GM19035 (cell line): ENCODE measurements around the gene DCST1.

Source experiments
- ATAC-seq: cut with Tn5 transposase; IDR thresholded peaks from one replicate; pipeline ENCODE4 v1.9.1; 2021; ENCODE audit not compliant: unreplicated experiment

Gene DCST1

DNA sequence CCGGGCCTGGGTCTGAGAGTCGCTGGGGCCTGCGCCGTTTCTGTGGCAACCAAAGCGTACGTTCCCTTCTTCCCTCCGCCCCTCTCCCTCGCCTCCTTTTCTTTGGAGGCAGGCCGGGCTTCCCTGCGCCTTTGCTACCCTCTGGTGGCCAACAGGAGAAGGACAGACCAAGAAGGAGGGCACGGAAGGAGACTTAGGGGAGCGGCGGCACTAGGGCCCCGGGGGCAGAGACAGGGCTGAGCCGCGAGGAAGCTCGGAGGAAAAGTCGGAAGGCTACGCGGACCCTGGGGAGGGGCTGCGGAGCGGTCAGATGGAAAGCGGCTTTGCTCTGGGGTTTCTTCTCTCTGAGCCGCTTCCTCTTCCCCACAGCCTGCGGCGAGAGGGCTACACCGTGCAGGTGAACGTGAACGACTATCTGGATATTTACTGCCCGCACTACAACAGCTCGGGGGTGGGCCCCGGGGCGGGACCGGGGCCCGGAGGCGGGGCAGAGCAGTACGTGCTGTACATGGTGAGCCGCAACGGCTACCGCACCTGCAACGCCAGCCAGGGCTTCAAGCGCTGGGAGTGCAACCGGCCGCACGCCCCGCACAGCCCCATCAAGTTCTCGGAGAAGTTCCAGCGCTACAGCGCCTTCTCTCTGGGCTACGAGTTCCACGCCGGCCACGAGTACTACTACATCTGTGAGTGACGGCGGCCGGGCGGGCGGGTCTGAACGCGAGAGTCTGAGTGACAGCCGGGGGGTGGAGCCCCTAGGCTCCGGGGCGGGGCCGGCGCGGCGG is 51.3 kb downstream of the DCST1 start:
- peak; percentile 81 for ATAC-seq

DNA sequence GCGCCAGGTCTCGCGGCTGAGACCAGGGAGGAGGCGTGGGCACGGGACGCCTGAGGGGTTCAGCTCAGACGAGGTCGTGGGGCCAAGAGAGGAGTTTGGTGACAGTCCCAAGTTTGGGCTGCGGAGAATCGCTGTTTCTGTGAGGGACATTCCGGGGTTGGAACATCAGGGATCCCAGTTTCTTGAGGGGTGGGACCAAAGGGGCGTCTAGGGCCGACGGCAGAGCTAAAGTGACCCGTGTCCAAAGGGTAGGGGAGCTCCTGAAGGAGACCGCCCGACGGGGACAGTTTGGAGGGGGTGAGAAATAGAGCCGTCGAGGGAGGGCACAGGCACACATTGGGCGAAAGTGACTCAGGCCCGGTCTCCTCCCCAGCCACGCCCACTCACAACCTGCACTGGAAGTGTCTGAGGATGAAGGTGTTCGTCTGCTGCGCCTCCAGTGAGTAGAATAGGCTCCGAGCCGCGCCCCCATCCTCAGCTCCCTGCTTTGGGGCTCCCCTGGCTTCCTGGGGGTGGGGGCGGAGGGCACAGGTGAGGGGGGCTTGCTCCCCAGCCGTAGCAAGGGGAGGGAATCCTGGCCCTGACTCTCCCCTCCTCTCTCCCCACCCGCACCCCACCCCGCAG is 52.0 kb downstream of the DCST1 start:
- no peak for ATAC-seq

DNA sequence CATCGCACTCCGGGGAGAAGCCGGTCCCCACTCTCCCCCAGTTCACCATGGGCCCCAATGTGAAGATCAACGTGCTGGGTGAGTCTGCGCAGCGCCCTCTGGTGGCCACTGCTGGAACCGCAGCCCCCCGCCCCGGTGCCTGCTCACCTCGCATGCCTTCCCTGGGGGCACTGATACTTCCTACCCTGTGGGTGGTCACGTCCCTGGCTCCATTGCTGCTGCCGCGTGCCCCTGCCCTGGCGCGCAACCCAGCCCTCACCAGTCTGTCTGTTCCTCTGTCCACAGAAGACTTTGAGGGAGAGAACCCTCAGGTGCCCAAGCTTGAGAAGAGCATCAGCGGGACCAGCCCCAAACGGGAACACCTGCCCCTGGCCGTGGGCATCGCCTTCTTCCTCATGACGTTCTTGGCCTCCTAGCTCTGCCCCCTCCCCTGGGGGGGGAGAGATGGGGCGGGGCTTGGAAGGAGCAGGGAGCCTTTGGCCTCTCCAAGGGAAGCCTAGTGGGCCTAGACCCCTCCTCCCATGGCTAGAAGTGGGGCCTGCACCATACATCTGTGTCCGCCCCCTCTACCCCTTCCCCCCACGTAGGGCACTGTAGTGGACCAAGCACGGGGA is 52.6 kb downstream of the DCST1 start:
- ATAC-seq: no peak

DNA sequence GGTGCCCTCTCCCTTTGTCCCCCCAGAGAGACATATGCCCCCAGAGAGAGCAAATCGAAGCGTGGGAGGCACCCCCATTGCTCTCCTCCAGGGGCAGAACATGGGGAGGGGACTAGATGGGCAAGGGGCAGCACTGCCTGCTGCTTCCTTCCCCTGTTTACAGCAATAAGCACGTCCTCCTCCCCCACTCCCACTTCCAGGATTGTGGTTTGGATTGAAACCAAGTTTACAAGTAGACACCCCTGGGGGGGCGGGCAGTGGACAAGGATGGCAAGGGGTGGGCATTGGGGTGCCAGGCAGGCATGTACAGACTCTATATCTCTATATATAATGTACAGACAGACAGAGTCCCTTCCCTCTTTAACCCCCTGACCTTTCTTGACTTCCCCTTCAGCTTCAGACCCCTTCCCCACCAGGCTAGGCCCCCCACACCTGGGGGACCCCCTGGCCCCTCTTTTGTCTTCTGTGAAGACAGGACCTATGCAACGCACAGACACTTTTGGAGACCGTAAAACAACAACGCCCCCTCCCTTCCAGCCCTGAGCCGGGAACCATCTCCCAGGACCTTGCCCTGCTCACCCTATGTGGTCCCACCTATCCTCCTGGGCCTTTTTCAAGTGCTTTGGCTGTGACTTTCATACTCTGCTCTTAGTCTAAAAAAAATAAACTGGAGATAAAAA is 53.4 kb downstream of the DCST1 start:
- ATAC-seq: no peak

DNA sequence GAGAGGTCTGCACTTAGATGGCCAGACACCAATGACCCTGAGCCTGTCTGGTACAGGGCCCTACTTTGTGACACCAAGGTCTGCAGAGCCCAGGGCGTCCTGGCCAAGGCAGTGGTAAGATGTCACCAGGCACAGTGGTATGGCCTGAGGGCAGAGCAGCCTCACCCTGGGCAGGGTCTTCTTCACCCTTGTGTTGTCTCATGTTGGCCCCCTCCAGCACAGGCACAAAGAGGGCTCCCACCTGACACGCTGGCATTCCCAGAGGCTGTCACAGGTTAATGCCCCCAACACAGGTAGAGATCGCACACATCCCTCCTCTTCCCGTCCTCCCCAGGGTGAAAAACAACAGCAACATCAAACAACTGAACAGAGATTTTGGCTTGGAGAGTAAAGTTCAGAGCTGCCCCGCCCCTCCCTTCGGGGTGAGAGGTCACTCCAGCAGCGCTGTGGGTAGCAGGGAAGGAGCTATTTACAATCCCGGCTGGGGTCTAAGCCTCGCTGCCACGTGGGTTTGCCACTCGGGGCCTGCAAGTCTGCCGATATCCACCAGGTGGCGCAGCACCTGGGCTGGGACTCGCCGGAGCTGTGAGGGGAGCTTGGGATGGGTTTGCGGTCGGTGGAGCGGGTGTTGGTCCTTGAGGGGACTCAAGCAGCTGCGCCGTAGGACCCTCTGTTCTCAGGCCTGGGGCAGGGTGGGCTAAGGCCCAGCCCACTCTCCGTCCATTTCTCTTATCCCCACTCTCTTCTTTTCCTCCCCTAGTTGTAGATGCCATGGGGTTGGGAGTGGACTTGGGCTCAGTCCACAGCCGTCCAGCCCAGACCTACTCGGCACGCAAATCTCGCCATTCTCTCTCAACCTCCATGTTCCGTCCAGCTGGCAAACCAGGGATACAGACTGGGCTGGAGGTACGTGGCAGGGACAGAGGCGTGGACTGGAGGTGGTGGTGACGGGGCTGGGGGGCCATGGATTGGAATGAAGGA is 57.7 kb downstream of the DCST1 start:
- no peak for ATAC-seq

DNA sequence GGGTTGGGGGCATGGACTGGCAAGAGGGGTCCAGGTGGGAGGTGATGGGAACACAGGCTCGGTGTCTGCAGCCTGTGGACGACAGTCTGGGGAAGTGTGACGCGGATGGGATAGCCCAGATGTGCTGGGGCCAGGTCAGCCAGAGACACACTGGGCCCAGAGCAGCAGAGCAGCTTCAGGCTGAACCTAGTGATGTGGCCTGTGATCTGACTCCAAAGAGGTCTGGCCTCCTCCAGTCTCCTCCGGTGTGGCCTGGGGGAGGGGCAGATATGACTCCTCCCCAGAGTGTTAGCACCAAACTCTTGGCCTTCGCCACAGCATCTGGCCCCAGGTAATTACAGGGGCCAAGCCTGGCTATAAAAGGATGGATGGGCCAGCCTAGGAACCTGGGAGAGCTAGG is 58.5 kb downstream of the DCST1 start:
- no peak for ATAC-seq

DNA sequence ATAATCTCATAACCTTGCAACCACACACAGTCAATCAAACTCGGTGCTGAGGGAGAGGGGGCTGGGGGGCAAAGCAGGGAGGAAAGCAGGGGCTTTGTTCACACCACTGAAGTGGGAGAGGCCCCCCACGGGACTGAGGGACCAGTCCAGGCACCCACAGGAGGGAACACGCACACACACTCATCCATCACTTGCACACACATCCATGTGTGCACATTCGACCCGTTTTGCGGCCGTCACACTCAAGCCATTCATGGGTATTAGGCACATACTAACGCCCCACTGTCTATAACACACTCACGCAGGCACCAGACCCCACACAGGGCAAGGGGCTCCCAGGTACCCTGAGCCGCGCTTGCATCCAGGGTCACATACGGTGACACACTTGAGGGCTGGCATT is 59.0 kb downstream of the DCST1 start:
- no peak for ATAC-seq

DNA sequence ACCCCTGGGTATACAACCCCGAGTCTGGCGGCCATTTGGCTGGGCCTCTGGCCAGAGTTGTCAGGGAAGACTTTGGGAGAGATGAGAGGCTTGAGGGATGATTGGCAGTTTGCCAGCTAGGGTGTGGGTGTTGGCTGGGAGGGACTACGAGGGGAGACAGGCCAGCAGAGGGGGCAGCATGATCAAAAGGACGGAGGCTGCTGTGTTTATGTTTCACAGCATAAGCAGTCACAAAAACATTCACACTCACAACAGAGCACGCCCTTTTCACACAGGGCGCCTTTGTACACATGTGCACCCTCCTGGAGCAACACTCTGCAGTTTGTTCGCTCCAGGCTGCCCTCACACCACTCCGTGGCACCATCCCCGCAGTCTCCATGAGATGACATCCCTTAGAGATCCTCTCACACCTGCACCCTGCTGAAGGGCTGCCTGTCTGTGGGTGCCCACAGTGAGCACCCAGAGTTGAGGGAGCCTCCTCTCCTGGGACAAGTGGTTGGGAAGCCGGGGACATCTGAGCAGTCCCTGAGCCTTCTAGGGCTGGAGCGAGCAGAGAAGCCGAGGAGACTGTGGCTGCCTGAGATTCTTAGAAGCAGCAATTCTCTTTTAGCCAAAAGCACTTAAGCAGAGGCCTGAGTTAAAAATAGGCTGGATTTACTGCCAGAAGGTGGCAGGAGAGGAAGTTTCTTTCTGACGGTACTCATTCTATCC is 60.4 kb downstream of the DCST1 start:
- no peak for ATAC-seq

DNA sequence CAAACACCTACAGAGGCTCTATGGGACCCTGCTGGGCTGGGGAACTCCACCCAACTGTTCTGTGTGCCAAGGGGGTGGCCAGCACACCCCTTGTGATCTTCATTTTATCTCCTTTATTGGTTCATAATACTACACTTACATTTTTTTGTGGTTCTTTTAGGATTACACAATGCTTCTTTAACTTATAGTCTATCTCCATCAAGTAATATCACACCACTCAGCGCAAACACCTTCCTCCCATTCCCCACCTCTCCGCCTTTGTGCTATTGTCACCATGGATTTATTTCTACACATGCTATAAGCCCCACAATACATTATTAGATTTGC is 61.0 kb downstream of the DCST1 start:
- ATAC-seq: no peak

DNA sequence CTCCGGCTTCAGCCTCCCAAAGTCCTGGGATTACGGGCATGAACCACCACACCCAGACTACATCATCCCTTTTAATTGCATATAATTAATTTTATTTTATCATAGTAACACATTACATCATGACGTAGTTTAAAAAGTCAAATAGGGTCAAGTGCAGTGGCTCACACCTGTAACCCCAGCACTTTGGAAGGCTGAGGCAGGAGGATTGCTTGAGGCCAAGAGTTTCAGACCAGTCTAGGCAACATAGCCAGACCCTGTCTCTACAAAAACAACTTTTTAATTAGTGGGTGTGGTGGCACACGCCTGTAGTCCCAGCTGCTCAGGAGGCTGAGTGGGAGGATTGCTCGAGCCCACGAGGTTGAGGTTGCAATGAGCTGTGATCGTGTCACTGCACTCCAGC is 65.7 kb downstream of the DCST1 start:
- ATAC-seq: no peak
